OCI-LY7 (cell line): ENCODE measurements around the gene NPHS2. TPM values are rescaled to one million over a fixed set of nuclear protein-coding genes. Genes with fewer than 3 reads are reported as not detected.

ENCODE experiments used
- BruUV-seq: library from RNA; stranded (reverse); fragments of 400-500 nt; replicated peaks from 2 replicates; lab custom pipeline; 2021; lab: Mats Ljungman, UMichigan
- CTCF ChIA-PET: fragments of 300-600 bp; sonication (Branson Sonifier 250); formaldehyde crosslinking; loops from one replicate; lab custom pipeline; 2022; ENCODE audit warnings: antibody characterized with exemption; ENCODE audit not compliant: unreplicated experiment; lab: Charles Lee
- POLR2A ChIA-PET: fragments of 300-600 bp; sonication (Branson Sonifier 250); formaldehyde crosslinking; loops from one replicate; lab custom pipeline; 2022; ENCODE audit warnings: antibody characterized with exemption; lab: Charles Lee
- DNase-seq: peaks from one replicate; pipeline ENCODE4 v3.0.0-alpha.2; 2015; ENCODE audit warnings: low spot score
- H2AFZ ChIP-seq: fragments of 200-600 bp; sonication (generic), shearing (Covaris generic); 2 replicates; pipeline ENCODE4 v1.6.1; 2014; ENCODE audit warnings: mild to moderate bottlenecking, antibody characterized with exemption, low read length, moderate library complexity
- H3K27ac ChIP-seq: fragments of 200-600 bp; sonication (generic); 2 replicates; pipeline ENCODE4 v1.5.1; 2014; ENCODE audit warnings: mixed run types, low read depth, mild to moderate bottlenecking, moderate library complexity, low read length, inconsistent platforms; ENCODE audit not compliant: poor library complexity, severe bottlenecking
- H3K36me3 ChIP-seq: fragments of 200-600 bp; sonication (generic); 2 replicates; pipeline ENCODE4 v1.6.1; 2014; ENCODE audit warnings: mild to moderate bottlenecking, antibody characterized with exemption, low read length, moderate library complexity, mixed read lengths; ENCODE audit not compliant: insufficient read depth
- H3K4me1 ChIP-seq: fragments of 200-600 bp; sonication (generic); 2 replicates; pipeline ENCODE4 v1.5.1; 2014; ENCODE audit warnings: mild to moderate bottlenecking, low read length; ENCODE audit not compliant: insufficient read depth, poor library complexity, severe bottlenecking
- H3K4me2 ChIP-seq: fragments of 200-600 bp; sonication (generic); 2 replicates; pipeline ENCODE4 v1.6.1; 2014; ENCODE audit warnings: mild to moderate bottlenecking, low read length
- H3K4me3 ChIP-seq: fragments of 200-600 bp; sonication (generic); 2 replicates; pipeline ENCODE4 v1.5.1; 2014; ENCODE audit warnings: mild to moderate bottlenecking, low read depth, low read length; ENCODE audit not compliant: poor library complexity, severe bottlenecking
- H3K79me2 ChIP-seq: fragments of 200-600 bp; sonication (generic); 2 replicates; pipeline ENCODE4 v1.6.1; 2016; ENCODE audit warnings: low read depth, mild to moderate bottlenecking, low read length, moderate library complexity, mixed read lengths; ENCODE audit not compliant: insufficient read depth
- H3K9me2 ChIP-seq: fragments of 200-600 bp; sonication (generic); 2 replicates; pipeline ENCODE4 v1.6.1; 2016; ENCODE audit warnings: mild to moderate bottlenecking, low read length, mixed read lengths; ENCODE audit not compliant: insufficient read depth
- H3K9me3 ChIP-seq: fragments of 200-600 bp; sonication (generic); 2 replicates; pipeline ENCODE4 v1.6.1; 2014; ENCODE audit warnings: mild to moderate bottlenecking, mixed run types, low read length, mixed read lengths
- H4K20me1 ChIP-seq: fragments of 200-600 bp; sonication (generic); 2 replicates; pipeline ENCODE4 v1.6.1; 2014; ENCODE audit warnings: mild to moderate bottlenecking, antibody characterized with exemption, low read length, moderate library complexity, mixed read lengths; ENCODE audit not compliant: insufficient read depth
- EZH2phosphoT487 ChIP-seq: fragments of 200-600 bp; sonication (generic); IDR thresholded peaks from 2 replicates; pipeline ENCODE4 v1.6.1; 2018; ENCODE audit warnings: low read depth, borderline replicate concordance, mild to moderate bottlenecking, mixed run types, antibody characterized with exemption, low read length, moderate library complexity, mixed read lengths
- intact Hi-C: fragments of 100-400 bp; cut with micrococcal nuclease; formaldehyde crosslinking; loops from one replicate; pipeline ENCODE4 v1.10.0; 2022; ENCODE audit not compliant: unreplicated experiment
- total RNA-seq, 2 experiments: library from RNA; depleted of rRNA in 1 of 2; stranded (reverse); fragments of >200 nt in 1 of 2; shearing (Covaris generic) in 1 of 2; gene quantifications; 2 replicates each; pipeline ENCODE4 v1.2.3, GENCODE V29; 2014 to 2022
- TF ChIP-seq, protein P1 (sequence below): fragments of 200-600 bp; sonication (generic); conservative IDR thresholded peaks from 2 replicates; pipeline ENCODE4 v1.5.1; 2014; ENCODE audit warnings: mild to moderate bottlenecking, antibody characterized with exemption, low read length, moderate library complexity, mixed read lengths

Gene NPHS2
- total RNA-seq, 2 experiments from 2014 or later, result not detected

DNA sequence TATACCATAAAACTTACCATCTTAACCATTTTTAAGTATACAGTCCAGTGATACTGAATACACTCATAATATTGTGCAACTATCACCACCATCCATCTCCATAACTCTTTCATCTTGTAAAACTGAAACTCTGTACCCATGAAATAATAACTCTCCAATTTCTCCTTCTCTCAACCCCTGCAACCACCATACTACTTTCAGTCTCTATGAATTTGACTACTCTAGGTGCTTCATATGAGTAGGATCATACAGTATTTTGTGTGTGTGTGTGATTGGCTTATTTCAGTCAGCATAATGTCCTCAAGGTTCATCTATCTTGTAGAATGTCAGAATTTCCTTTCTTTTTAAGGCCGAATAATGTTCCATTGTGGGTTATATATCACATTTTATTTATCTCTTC, 17.7 kb downstream of the NPHS2 start:
- no peak for DNase-seq
- H3K9me2 ChIP-seq, result no peaks in the 10 kb centered on the region
- no peaks in the 10 kb centered on the region for H3K79me2 ChIP-seq
- CTCF ChIA-PET, result no interaction called here
- intact Hi-C loops, result no loop called here
- H2AFZ ChIP-seq, result no peak overlapping the region
- H3K36me3 ChIP-seq, result no peaks in the 10 kb centered on the region
- H3K4me3 ChIP-seq, result no peak overlapping the region
- TF ChIP-seq EZH2phosphoT487, result no peak
- TF ChIP-seq, protein P1, sequence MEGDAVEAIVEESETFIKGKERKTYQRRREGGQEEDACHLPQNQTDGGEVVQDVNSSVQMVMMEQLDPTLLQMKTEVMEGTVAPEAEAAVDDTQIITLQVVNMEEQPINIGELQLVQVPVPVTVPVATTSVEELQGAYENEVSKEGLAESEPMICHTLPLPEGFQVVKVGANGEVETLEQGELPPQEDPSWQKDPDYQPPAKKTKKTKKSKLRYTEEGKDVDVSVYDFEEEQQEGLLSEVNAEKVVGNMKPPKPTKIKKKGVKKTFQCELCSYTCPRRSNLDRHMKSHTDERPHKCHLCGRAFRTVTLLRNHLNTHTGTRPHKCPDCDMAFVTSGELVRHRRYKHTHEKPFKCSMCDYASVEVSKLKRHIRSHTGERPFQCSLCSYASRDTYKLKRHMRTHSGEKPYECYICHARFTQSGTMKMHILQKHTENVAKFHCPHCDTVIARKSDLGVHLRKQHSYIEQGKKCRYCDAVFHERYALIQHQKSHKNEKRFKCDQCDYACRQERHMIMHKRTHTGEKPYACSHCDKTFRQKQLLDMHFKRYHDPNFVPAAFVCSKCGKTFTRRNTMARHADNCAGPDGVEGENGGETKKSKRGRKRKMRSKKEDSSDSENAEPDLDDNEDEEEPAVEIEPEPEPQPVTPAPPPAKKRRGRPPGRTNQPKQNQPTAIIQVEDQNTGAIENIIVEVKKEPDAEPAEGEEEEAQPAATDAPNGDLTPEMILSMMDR, result no peak
- H3K27ac ChIP-seq, result no peak overlapping the region
- H3K4me1 ChIP-seq, result no peaks in the 10 kb centered on the region
- H3K9me3 ChIP-seq, result no peaks in the 10 kb centered on the region
- POLR2A ChIA-PET, result interaction anchor here (1.0 kb wide), 1 partner anchor 11 kb away, joined by 3 read pairs; no protein-coding TSS in a partner anchor
- H4K20me1 ChIP-seq, result no peaks in the 10 kb centered on the region
- BruUV-seq, result no TSS peak
- H3K4me2 ChIP-seq, result no peak overlapping the region

DNA sequence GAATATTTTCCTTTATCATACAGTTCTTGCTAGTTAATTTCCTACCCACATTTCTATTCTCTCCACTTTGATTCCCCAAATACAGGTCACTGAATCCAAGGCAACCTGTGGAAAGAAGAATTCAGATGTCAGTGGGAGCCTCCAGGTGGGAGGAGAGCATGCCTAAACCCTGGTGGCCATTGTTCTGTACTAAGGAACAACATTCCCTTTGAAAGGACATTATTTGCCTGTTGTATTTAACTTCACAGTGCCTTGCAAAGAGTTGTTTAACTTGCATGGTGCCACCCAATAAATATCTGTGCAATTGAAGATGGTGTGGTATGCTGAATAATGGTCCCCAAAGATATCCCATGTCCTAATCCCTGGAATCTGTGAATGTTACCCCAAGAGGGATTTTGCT, 21.3 kb downstream of the NPHS2 start:
- peaks cover 10% of the 10 kb centered on the region for H3K4me1 ChIP-seq
- TF ChIP-seq EZH2phosphoT487, result no peak
- TF ChIP-seq, protein P1, result no peak
- H3K4me3 ChIP-seq, result no peak overlapping the region
- peak overlapping the region; percentile 34; the same call in 1 of the 2 replicates for H2AFZ ChIP-seq
- ChIA-PET CTCF (no interaction called here), POLR2A (no interaction called here)
- H3K9me3 ChIP-seq, result no peaks in the 10 kb centered on the region
- no peak overlapping the region for H3K4me2 ChIP-seq
- no peaks in the 10 kb centered on the region for H3K9me2 ChIP-seq
- intact Hi-C loops, result no loop called here
- DNase-seq, result no peak
- no peak overlapping the region for H3K27ac ChIP-seq
- no peaks in the 10 kb centered on the region for H3K36me3 ChIP-seq
- H3K79me2 ChIP-seq, result no peaks in the 10 kb centered on the region
- H4K20me1 ChIP-seq, result no peaks in the 10 kb centered on the region
- BruUV-seq, result no TSS peak

DNA sequence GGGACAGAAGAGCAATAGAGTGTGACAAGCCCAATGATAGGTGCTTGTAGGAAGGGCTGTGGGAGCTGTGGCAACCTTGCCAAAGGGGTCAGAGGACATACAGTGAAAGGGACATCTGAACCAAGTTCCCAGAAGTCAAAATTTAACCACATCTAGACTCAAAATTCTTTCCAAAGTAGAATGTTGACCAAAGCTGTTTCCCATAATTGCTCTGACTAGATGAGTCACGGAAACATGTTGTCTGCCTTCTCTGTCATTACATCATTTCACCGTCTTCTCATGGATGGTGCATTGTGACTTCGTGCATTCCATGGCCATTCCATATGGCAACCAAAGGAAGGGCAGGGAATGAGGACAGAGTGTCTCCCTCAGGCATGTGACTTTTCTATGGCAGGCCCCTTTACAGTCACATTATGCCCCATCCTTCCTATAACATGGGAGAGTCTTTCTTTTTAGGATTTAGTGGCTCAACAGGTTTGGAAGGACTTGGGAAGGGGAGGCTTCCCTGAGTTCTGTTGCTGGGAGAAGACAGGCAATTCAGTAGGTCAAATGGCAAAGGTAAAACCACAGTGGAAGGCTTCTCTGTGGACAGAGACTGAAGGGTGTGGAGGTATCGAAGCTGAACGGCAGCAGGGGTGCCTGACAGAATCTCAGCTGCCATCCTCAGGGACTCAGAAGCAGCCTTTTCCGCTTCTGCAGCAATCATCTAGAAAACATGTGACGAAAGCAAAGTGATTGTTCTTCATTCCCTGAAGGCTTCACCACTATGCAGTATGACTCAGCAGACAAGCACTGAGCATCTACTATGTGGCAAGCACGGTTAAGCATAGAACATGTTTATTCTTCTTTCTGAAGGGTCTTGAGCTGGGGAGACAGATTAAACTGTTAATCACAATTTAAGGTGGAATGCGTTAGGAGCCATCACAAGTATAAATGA, 24.7 kb downstream of the NPHS2 start:
- Histone ChIP-seq H2AFZ (no peak overlapping the region), H3K9me2 (no peaks in the 10 kb centered on the region), H3K4me3 (no peak overlapping the region), H3K4me1 (peaks cover 10% of the 10 kb centered on the region), H3K79me2 (no peaks in the 10 kb centered on the region), H3K4me2 (no peak overlapping the region), H4K20me1 (no peaks in the 10 kb centered on the region), H3K36me3 (no peaks in the 10 kb centered on the region), H3K27ac (no peak overlapping the region), H3K9me3 (no peaks in the 10 kb centered on the region)
- no TSS peak for BruUV-seq
- intact Hi-C loops, result no loop called here
- ChIA-PET POLR2A (no interaction called here), CTCF (no interaction called here)
- no peak for DNase-seq
- TF ChIP-seq EZH2phosphoT487, result no peak
- TF ChIP-seq, protein P1, result no peak
